Measurements from ENCODE around the gene PTPN18.

Gene PTPN18

DNA sequence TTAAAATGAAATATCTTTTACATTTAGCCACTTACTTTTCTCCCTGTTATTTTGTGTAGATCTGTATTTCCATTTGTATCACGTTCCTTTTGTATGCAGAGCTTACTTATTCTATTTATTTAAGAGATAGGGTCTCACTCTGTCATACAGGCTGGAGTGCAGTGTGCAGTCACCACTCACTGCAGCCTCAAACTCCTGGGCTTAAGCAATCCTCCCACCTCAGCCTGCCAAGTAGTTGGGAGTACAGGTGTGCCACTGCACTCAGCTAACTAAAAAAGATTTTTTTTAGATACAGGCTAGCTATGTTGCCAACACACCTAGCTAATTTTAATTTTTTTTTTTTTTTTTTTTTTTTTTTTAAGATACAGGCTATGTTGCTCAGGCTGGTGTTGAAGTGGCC, 10.9 kb downstream of the PTPN18 start:
- no peak for DNase-seq (ENCODE audit: low read depth)

DNA sequence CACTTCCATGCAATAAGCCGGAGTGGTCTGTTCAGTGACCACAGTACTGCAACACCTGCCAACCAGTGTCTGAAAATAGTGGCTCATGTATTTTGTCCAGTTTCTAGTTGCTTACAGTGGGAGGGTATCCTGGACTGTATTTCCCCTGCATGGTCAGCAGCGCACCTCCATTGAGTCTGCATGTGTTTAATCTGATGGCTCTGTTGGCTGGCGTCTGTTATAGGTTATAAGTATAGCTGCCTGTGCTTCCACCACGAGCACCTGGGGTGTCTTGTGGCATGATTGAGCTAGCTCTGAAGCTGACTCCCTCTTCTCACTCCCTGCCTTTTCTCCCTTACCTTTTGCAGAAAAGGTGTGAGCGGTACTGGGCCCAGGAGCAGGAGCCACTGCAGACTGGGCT, 12.9 kb downstream of the PTPN18 start:
- DNase-seq (ENCODE audit: low read depth): no peak

DNA sequence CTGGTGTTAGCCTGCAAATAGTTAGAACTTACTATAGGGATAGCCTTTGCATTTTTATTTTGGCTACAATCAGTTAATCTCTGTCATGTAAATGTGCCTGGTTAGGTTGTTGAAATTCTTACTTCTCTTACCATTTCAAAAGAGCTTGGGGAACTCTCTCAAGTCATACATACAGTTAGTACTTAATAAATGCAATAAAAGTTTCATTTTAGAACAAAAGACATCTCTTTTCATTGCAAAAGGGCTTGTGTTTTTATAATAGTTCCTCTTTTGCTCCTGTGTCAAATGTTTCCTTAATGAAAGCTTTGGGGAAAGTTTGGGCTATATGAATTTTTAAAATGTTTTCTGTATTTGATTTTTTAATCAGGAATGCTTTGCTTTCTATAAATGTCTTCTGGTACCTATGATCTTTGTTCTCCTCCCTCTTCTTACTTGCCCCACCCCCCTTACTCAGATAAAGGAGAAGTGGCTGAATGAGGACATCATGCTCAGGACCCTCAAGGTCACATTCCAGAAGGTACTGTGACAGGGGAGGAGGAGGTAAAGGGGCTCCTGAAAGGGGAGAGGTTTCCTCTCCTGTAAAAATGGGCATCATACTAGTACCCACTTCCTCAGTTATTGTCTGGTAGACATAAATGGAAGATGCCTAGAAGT, 13.6 kb downstream of the PTPN18 start:
- DNase-seq (ENCODE audit: low read depth): no peak

DNA sequence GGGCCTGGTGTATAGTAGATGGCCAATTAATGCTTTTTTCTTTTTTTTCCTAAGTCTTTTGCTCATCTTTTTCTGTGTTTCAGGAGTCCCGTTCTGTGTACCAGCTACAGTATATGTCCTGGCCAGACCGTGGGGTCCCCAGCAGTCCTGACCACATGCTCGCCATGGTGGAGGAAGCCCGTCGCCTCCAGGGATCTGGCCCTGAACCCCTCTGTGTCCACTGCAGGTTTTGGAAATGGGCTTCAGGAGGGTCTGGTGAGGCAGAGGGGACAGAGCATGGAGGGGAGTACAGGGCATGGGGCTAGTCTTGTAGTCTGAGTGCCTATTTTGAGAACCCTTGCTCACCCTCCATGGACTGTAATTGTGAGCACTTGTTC, 14.1 kb downstream of the PTPN18 start:
- DNase-seq (ENCODE audit: low read depth): no peak

DNA sequence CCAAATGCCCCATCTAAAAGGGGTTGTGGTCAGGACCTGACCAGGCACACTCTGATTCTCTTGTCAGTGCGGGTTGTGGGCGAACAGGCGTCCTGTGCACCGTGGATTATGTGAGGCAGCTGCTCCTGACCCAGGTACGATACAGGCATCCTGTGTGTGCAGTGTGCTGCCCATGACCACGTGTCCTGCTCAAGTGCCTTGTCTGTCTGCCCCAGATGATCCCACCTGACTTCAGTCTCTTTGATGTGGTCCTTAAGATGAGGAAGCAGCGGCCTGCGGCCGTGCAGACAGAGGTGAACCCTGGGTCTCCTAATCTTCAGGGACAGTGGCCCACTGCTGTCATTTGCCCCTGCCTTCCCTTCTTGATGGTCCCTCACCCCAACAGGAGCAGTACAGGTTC, 14.6 kb downstream of the PTPN18 start:
- DNase-seq (ENCODE audit: low read depth): no peak

DNA sequence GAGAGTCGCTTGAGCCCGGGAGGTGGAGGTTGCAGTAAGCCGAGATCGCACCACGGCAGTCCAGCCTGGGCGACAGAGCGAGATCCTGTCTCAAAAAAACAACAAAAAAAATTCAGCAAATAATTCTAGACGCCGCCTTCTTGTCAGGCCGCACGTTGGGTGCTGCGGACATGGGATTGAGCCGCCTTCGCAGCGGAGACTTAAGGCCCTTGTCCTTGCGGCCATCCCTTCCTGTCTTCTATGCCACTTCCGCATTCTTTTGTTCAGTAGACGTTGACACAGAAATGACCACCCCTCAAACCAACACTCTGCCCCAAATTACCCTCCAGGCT, 15.8 kb downstream of the PTPN18 start:
- no peak for DNase-seq (ENCODE audit: low read depth)

DNA sequence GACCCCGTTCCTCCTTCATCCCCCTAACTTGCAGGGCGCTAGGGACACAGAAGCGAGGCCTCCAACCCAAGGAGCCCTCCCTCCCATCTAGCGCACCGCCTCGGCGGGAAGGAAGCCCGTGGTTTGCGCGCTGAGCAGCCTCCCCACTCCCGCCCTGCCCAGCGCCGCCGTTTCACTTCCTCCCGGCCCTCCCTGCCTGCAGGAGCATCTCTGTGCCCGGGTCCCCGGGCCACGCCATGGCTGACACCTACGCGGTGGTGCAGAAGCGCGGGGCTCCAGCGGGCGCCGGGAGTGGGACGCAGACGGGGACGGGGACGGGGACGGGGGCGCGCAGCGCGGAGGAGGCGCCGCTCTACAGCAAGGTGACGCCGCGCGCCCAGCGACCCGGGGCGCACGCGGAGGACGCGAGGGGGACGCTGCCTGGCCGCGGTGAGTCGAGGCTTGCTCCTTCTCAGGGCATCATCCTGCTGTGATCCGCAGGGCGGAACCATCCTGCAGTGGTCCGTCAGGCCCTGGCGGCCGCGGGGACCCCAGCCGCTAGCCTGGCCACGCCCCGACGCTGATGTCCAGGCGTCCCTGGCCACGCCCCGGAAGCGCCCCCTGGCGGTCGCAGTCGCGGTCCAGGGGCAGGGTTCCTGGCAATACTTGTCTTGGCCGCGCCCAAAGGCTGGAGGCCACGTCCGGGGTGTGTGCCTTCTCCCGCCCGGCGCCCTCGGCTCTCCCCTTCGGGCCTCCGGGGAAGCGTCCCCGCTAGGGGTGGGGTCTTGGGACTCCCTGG, 16.4 kb downstream of the PTPN18 start:
- peak; percentile 42 for DNase-seq (ENCODE audit: low read depth)

DNA sequence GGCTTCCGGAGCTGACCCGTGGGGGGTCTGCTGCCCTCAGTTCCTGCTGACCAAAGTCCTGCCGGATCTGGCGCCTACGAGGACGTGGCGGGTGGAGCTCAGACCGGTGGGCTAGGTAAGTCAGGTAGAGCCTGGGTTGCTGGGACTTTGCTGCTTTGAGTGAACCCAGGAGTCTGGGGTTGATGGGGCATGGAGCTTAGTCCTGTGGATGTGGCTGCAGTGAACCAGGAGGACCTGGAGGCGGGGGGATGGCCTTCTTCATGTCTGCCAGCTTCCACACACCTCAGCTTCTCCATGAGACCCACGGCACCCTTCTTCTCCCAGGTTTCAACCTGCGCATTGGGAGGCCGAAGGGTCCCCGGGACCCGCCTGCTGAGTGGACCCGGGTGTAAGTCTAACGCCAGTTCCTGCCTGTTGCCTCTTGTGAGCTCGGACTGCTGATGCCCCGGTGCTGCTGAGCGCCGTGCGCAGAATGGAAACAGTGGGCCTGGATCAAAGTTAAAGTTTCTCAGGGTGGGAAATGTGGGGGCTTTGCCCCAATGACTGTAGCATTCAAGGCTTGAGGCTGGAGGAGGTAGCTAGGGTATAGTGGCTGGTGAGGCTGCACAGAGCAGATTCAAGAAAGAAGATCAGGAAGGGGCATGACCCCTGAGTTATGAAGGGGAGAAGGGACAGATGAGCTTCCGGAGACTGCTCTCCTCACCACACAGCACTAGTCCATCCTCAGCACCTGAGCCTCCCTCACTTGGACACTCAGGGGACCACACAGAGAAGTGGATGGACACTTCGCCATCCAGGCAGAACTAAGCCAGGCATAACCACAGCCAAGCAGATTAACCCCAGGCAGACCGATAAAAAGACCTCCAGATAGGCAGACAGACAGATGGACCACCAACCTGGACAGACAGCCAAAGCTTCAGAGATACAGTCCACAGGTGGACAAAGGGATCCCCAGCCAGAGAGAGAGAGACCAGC, 17.3 kb downstream of the PTPN18 start:
- DNase-seq (ENCODE audit: low read depth): no peak

DNA sequence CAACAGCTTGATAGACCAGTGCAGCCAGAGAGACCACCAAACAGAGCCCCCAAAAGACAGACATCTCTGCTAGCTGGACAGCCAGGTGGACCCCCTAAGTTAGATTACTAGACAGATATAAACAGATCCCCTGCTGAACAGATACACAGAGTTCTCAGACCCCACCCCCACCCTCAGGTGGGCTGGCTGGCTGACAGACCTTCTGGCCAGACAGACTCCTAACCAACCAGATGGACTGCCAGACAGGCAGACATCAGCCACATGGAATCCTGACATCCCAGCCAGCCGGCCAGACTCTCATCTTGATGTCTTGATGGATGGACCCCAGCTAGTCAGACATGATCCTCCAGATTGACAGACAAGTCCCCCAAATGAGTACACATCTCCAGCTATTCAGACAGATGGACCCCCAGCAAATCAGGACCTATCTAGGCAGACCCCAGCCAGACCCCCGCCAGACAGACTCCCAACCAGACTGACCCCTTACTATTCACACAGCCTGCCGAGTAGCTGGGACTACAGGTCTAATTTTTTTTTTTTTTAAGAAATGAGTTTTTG, 18.0 kb downstream of the PTPN18 start:
- DNase-seq (ENCODE audit: low read depth): no peak

DNA sequence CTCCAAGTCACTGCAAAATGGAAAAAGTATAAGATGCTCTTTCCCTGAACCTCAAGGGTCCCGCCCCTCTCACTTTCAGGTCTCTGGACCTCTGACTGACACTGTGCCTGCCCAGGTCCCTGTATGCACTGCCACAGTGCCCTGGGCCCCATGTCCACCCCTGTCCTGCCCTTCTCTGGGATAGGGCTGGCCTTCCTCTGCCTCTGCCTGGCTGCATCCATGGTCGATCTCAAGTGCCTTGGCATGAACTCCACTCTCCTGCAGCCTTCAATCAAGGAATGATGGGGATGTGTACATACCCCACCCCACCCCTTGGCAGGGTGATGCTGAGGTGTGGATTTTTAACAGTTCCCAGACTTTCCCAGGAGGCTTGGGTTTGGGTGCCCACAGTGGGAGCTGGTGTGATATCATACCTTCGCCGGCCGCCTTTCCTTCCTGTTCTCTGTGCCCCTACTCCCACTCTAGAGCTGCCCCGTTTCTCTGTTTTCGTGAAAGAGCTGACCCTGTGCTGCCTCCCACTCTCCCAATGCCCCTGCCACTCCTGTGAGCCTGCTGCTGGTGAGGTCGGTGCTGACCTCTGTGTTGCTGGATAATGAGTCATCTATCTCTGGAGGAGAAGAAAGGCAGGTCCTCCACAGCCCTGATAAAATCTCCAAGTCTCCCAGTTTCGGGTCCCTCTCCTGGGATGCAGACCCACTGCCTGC, 18.9 kb downstream of the PTPN18 start:
- DNase-seq (ENCODE audit: low read depth): no peak

DNA sequence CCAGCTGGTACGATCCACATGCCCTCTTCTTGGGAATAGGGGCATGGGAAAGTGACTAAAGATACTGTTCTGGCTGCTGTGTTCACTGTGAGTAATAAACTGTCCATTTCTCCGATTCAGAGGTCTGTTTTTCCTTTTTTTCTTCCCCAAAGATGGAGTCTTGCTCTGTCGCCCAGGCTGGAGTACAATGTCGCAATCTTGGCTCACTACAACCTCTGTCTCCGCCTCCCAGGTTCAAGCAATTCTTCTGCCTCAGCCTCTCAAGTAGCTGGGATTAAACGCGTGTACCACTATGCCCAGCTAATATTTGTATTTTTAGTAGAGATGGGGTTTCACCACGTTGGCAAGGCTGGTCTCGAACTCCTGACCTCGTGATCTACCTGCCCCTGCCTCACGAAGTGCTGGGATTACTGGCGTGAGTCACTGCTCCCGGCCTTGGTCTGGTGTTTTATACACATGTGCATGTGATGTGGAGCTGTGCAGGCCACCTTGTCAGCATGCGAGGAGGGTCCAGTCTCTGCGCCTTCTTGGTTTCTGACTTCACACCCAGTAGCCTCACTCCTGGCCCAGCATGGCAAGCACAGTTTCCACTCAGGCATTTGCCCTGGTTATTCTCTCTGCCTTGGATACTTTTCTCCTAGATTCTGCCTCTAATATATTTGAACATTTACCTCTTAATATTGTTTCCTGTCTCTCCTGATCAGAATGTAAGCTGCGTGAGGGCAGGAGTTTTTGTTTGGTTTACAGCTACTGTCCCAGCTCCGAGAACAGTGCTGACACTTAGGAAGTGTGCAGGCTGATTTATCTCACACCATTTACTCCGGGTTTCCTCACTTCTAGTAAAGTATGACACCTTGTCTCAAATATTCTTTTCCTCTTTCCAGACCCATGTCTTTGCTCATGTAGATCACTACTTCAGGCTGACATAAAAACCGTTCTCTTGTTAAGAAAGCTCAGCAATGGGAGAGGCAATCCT, 19.7 kb downstream of the PTPN18 start:
- DNase-seq (ENCODE audit: low read depth): no peak

DNA sequence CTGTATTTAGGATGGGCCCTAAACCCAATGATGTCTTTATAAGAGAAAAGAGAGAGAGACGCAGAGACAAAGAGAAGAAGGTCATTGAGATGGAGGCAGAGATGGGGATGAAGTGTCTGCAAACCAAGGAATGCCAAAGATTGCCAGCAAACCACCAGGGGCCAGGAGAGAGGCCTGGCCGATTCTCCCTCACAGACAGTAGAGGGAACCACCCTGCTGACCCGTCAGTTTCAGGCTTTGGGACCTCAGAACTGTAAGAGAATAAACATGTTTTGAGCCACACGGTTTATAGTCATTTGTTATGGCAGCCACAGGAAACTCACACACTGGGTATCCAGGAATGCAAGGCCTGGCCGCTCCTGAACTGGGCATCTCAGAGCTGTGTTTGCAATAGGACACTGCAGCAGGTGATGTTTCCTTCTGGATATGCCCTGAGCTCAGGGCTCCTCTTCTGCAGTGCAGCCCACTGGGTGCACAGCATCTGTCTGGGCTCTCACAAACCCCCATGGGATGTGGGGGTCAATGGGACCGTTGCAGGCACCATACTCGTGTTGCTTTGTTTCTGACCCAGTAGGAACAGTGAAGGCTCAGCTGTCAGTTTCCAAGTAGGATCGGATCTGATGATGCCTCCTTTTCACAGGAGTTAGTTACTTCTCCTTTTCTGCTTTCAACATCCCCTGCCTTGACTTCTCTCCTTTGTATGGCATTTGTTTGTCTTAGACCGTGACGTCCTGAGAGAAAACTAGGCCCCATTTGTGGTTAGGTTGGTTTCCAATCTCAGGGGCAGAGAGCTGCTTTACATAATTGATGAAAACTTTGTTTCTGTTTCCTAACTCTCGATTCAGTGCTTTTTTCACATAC, 20.8 kb downstream of the PTPN18 start:
- DNase-seq (ENCODE audit: low read depth): no peak

DNA sequence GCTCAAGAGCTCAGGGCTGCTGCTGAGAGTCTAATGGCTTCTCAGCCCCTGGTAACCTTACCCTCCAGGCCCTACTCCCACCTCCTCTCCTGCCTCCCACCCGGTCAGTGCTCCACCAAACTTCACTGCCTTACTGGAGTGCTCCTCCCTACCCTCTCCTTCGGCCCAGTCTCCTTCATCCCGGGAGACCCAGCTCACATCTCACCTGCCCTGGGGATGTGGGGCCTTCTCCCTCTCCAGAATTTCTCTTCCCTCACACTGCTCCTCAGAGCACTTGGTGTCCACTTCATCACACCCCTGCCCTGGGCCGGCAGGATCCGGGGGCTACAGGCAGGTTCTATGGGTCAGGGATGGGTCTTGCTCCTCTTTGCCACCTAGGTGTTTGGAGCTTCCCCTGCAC, 21.6 kb downstream of the PTPN18 start:
- no peak for DNase-seq (ENCODE audit: low read depth)

DNA sequence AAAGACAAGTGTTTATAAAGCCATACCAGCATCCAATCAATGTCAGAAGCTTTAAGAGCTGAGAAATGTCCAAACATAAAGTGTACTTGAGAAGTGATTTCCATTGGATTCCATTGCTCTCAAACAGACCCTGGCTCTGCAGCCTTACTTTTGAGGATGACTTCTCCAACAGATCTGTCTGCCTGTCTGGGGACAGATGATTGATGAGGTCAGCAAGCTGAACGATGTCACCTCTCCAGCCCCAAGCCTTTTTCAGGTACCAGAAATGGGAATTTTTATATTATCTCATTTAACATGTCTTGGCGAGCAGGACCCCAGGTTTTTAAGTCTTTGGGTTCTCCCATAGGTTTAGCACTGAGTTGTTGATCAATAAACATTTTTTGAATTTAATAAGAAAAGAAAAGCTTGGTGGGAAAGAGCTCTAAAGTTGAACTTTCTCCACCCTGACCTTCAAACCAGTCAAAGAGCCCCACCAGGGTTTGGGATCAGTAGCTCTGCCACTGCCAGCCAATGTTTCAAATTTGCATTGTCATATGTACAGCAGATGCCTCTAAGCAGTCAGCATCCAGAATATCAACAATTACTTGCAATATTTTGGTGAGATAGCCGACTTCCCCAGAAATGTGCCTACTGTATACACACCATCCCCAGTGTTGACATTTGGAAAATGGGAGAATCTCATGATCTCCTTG, 22.5 kb downstream of the PTPN18 start:
- no peak for DNase-seq (ENCODE audit: low read depth)

DNA sequence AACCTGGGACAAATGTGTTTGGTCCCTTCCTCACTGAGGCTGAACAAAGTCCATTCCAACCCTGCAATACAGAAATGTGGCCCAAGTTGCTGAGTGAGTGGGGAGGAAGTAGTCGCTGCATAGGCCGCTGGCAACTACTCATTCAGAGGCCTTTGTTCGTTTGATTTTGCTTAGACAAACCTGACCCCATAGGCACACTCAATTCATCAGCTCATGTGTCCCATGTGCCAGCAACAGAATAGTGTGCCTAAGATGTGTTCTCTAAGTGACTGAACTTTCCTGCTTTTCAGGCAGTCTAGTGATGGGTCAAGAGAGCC, 23.0 kb downstream of the PTPN18 start:
- DNase-seq (ENCODE audit: low read depth): no peak

DNA sequence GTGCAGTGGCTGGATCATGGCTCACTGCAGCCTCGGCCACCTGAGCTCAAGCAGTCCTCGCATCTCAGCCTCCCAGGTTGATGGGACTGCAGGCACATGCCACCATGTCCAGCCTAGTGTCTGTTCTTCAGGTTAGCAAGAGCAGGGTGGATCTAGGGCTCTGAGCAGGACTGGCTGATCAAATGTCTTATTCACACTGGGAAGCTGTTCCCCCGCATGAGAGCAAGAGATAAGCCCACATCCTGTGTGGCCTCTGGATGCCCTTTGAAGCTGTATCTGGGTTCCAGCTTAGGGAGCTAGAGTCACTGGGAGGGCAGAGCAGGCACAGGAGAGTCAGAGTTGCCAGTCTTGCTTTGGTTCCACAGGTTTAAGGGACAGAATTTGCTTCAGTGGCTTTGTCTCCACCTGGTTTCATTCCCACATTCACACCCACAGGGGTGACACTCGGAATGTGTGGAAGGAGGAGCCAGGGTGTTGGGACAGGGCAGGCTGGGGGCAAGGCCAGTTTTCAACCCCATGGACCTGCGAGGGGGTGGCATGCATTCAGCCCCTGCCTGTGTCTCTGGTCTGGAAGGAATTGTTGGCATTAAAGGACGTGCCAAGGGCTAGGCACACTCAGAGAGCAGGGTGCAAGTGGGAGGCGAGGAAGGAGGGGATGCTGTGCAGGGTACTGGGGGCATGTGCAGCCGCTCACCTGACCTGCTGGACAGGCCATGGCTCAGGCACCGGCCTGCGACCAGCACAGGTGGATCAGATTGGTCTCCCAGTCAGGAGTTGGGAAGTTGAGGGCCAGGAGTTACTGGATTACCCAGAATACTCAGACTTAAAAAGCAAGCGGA, 24.5 kb downstream of the PTPN18 start:
- no peak for DNase-seq (ENCODE audit: low read depth)

DNA sequence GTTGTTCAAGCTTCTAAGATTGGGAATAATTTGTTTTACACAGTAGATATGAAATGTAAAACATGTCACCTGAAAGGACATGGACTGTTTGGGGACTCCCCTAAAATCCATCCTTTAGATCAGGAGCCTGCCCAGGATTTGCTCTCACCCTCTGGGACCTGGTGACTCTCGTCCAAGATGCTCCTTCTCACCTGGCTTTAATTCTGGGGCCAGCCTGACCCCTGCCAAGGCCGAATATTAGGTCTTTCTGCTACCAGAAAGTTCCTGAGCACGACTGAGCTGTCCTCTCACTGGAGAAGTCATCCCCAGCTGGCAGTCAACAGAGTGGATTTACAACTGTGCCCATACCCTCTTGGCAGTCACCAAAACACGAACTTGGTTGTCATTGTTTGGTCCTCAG, 25.3 kb downstream of the PTPN18 start:
- no peak for DNase-seq (ENCODE audit: low read depth)

DNA sequence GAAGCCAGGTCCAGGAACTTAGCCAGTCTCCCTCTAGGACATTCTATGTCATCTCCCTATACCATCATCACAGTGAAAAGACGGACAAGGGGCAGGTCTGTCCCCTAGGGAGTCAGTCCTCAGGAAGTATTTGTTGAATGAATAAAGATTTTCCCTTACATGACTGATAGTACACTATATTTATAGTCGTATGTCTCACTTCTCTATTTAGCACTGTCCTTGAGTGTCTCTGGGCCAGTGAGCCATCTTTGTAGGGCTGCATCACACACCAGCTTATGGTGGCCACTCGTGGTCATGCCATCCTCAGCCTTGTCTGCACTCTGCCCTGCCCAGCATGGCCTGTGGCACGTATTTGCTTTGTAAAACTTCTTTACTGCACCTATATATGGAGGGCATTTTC, 25.8 kb downstream of the PTPN18 start:
- DNase-seq (ENCODE audit: low read depth): no peak
